Measurements from ENCODE around the gene XRCC1. TPM values are rescaled to one million over a fixed set of nuclear protein-coding genes. Genes with fewer than 3 reads are reported as not detected.

The XRCC1 gene
- total and polyA plus RNA-seq, 2 experiments from 2014 or later = 35.3 to 49.5 TPM

- H3K27me3 Mint-ChIP-seq (ENCODE audit: insufficient read depth, low read depth, poor library complexity) = peaks cover 5% of the 10 kb centered on the region
- peaks cover 5% of the 10 kb centered on the region for H3K4me1 Mint-ChIP-seq
- Histone ChIP-seq H4K20me1 (replicated peaks; ENCODE audit: insufficient read depth) (no peaks in the 10 kb centered on the region; the same call in 1 of the 2 replicates), H3K27me3 (ENCODE audit: insufficient read depth) (no peaks in the 10 kb centered on the region), H3K4me3 (no peak overlapping the region), H2AFZ (no peak overlapping the region), H3K27ac (ENCODE audit: low read depth) (peak overlapping the region; percentile 39; the same call in 1 of the 2 replicates), H3K79me2 (replicated peaks; ENCODE audit: insufficient read depth) (0 out of 2 replicates have a peak, but pooled peaks cover 10% of the 10 kb centered on the region), H3K9me2 (ENCODE audit: insufficient read depth) (no peaks in the 10 kb centered on the region), H3K4me2 (no peak overlapping the region), H3K4me1 (ENCODE audit: insufficient read depth) (peaks cover 3% of the 10 kb centered on the region; the same call in 1 of the 2 replicates), H3F3A (replicated peaks; ENCODE audit: low read depth) (no peaks in the 10 kb centered on the region), H3K36me3 (ENCODE audit: insufficient read depth) (no peaks in the 10 kb centered on the region)
- no peak overlapping the region for H3K4me3 Mint-ChIP-seq
- peak; percentile 52 for ATAC-seq
- H3K36me3 Mint-ChIP-seq (ENCODE audit: low read depth) = peaks cover 23% of the 10 kb centered on the region
- no peaks in the 10 kb centered on the region for H3K9me3 Mint-ChIP-seq
- DNase-seq (ENCODE audit: low spot score) = peak; percentile 54
- H3K27ac Mint-ChIP-seq = peak overlapping the region; percentile 49; the same call in 1 of the 2 replicates
- TF ChIP-seq CTCF (conservative IDR thresholded peaks at IDR 0.05; ENCODE audit: low read depth in 2 of 2) = no peak
- no peak for TF ChIP-seq ZNF462 (CRISPR knock-in tag; IDR thresholded peaks at IDR 0.05)
- no peak for TF ChIP-seq NANOG (IDR thresholded peaks at IDR 0.05; ENCODE audit: borderline replicate concordance)
- TF ChIP-seq STAT1 (IDR thresholded peaks at IDR 0.05; ENCODE audit: unreplicated experiment) = no peak
- no peak for TF ChIP-seq ZNF114 (CRISPR knock-in tag; IDR thresholded peaks at IDR 0.05)
- no peak for TF ChIP-seq REST (IDR thresholded peaks at IDR 0.05; ENCODE audit: unreplicated experiment)
- no peak for TF ChIP-seq ZNF331 (CRISPR knock-in tag; IDR thresholded peaks at IDR 0.05; ENCODE audit: low read depth)
- TF ChIP-seq CREB1 (CRISPR knock-in tag; IDR thresholded peaks at IDR 0.05; ENCODE audit: low read depth) = no peak
- TF ChIP-seq EZH2phosphoT487 (IDR thresholded peaks at IDR 0.05; ENCODE audit: unreplicated experiment) = no peak
Measured at GRCh38 chr19:43570174-43570791, 5.0 kb downstream of the XRCC1 start.
